Activated gamma-delta T cell treated with Interleukin-2 at 50 U/mL for 16 hours (primary cell): Measurements from ENCODE around the gene STARD7.
"Not testable (repeated sequence)": the region's sequence is repeated elsewhere in the genome, so short reads cannot be mapped to it uniquely, and the experiment has no call there.

ENCODE experiments used
- DNase-seq: peaks from one replicate; pipeline ENCODE4 v3.0.0-alpha.2; 2020

STARD7 gene

DNA sequence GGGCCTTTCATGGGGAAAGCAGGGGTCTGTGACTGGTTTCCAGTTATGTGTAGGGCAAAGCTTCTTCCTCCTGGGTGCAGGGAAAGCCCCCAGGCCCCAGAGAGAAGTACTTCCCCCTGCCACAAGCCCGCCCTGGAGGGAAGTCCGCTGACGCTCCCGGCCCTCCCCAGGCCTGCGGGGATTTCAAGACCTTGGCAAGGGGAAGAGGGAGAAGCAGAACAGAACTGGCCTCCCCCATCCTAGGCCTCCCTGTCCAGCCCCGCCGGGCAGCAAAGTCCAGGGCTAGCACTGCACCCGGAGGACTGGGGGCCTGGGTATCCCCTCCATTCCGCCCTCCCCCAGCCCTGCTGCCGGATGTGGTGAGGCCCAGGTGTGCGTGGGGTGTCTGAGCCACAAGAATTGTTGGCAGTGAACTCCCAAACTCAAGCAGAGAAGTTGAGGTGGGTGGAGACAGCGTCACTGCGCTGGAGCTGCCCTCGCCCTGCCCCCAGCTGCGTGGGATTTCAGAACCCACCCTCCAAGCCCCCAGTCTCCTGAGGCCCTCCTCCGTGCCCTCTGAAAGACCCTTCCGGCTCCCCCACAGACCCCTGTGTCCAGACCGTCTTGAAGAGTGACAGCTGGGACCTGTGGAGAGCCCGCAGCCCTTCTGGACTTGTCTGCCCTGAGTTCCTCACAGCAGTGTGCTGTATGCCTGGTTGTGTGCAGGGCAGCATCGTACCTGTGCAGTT lies 62.3 kb downstream of the STARD7 start:
- peak; percentile 85 for DNase-seq

DNA sequence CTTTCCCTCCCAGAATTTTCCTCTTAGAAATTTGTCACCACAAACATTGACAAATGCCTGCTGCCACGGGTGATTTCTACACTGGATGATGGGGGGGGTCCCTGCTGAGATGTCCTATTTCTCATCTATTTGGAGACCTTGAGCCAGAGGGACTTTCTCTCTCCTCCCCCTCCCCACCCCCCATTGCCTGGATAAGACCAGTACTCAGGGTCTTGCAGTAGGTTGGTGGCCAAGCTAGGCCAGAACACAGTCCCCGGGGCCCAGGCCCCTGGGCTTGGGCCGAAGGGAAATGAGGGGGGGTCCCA lies 62.8 kb downstream of the STARD7 start:
- no peak for DNase-seq

DNA sequence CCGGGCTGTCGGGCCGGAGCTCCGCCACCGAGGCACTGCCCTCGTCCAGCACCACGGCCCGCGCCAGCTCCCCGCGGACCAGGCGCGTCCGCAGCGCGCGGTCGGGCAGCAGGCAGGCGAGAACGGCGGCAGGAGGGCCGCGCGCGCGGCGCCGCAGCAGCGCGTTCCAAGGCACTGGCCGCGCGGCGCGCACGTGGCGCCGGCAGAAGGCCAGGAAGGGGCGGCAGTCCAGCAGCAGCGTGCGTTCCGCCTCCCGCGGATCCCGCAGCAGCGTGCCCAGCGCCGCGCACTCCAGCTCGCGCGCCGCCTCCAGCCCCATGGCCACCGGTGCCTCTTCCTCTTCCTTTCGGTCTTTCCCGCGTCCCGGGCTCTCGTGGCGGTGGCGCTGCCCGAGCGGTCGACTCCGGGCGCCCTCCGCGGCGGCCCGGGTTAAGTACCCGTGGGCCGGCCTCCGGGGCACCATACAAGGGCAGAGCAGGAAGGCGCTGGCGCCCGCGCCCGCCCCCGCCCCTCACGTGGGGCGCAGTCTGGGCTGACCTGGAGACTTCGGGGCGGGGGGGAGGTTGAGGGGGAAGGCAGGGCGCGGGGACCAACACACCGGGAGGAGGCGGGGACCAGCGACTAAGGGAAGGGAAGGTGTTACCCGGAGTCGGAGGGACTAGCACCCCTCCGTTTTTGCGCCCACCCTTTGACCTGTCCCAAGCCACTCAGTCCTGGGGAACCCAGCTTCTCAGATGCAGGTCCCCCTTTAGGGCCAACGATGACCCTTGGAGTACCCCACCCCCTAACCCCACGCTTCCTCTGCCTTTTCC lies 63.4 kb downstream of the STARD7 start, which contains the start of gene DUSP2:
TSS of gene DUSP2 (minus strand) at position 405 of the 812 bp plus-strand sequence. CDS start at position 319, 86 bp downstream.
- peak; percentile 87 for DNase-seq

DNA sequence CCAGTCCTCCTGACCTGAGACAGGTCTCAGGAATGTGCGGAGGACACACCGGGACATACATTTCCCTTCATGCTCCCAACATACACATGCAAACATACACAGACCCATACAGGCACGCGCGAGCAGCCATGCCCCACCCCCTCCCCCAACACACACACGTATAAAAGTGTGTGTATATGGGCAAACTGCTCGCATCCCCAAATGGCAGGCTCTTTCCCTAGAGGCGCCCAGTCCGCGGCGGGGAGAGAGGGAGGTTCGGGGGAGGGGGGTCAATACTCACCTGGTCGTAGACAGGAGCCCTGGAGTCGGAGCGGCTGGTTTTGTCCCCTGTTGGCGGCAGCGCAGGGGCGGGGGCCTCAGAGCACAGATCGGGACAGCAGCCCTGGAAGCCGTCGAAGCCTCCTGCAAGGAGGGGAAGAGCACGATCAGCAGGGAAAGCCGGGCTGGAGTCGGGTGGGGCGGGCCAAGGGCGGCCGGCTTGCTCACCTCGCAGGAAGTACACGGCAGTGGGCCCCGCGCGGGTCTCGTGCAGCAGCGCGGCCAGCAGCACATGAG lies 64.1 kb downstream of the STARD7 start:
- DNase-seq = peak; percentile 38

DNA sequence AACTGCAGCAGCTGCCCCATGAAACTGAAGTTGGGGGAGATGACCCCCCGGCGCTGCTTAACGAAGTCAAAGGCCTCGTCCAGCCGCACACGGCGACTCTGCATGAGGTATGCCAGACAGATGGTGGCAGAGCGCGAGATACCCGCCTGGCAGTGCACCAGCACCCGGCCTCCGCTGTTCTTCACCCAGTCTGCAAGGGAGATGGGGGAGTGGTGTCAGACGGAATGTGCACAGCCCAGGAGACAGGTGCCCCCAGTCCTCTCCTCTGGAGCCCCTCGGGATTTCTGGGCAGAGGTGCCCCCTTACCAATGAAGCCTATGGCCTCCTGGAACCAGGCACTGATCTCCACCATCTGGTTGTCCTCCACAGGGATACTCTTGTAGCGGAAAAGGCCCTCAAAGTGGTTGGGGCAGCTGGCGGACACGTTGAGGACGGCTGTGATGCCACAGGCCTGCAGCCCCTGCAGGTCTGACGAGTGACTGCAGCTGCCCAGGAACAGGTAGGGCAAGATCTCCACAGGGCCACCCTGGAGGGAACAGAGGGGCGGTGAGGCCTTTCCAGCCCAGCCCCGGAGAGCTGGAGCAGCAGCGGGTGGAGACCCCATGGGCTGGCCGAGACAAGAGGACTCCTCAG lies 64.7 kb downstream of the STARD7 start:
- no peak for DNase-seq

DNA sequence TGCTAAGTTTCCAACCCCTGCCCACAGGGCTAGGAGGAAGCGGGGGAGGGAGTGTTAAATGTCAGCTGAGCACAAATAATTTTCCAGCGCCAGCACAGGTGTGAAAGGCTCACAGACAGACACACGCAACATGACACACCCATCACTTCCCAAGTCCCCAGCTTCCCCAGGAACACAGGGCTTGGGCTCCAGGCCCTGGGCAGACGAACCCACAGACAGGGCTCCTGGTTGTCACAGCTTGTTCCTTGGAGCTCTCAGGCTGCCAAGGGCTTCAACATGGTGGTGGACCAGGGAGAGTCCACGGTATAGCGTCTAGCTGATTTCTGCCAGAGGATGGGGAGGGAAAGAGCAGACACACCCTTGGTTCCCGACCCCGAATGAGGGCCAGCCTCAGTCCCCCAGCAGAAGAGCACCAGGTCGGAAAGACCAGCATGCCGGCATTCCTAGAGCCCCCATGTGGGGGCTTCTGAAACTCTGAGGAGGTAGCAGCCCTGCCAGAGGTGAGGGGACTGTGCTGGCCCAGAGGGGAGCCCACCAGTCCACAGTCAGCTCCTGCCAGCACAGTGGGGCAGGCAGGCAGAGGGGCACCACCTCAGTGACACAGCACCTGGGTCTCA lies 65.3 kb downstream of the STARD7 start:
- no peak for DNase-seq

DNA sequence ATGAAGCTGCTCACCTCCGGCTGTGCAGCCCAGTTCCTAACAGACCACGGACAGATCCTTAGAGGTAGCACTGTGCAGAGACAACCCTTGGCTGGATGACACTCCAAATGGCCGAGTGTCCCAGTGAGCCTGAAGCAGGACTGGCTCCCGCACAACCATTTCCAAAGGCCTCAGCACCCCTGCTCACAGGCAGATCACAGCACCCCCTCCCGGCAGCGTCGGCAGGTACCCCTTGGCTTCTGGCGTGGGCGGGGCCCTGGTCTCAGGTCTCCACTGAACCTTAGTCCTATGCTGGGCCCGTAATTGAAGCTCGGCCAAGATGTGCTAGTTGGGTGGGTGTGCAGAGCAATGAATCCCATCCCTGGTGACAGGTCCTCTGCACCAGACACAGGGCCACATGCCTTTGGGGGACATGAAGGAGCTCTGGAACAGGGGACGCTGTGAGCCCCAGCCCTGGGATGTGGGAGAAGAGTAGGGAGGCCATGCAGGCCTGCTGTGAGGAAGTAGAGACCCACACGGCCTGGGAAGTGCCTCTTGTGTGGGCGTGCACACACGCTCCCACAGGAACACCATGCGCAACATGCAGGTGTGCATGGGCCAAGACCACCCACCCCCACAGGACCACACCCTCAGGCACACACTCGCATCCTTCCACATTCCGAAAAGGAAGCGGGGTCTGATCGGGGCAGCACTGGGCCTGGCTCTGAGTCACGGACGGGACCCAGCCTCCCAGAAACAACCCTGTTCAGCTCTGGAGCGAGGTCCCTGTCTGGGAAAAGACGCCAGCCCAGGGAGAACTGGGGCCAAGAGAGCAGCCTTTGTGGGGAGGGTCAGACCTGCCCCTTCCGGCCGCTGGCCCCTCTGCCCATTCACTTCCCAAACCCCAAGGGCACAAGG lies 66.2 kb downstream of the STARD7 start:
- peak; percentile 66 for DNase-seq

DNA sequence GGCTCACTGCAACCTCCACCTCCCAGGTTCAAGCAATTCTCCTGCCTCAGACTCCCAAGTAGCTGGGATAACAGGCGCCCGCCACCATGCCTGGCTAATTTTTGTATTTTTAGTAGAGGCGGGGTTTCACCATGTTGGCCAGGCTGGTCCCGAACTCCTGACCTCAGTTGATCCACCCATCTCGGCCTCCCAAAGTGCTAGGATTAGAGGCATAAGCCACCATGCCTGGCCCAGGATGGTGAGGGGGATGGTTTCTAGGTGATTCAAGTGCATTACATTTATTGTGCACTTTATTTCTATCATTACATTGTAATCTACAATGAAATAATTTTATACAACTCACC lies 67.0 kb downstream of the STARD7 start:
- not testable (repeated sequence) for DNase-seq

DNA sequence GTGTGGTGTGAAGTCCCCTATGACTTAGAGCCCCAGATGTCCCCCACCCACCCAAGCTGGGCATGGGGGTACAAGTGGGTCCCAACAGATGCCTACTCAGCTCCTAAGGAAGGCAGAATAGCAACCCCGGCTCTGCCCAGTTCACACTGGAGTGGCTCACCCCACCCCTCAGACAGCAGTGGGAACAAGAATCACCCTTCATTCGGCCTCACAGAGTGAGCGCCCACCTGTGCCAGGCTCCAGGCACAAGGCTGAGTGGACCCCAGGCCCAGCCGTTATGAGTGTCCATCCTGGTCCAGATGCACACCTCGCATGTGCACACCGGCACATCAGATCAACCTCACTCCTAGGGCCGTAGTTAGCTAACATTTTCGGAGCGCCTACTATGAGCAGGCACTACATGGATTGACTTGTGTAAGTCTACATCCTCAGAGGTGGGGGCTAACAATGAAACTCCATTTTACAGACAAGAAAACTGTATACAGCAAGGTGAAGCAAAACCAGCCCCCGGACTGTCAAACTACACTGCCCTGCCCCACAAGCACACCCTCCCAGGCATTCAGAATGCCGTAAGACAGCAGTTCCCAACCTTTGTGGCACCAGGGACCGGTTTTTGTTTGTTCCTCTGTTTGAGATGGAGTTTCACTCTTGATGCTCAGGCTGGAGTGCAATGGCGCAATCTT lies 67.5 kb downstream of the STARD7 start:
- DNase-seq = no peak

DNA sequence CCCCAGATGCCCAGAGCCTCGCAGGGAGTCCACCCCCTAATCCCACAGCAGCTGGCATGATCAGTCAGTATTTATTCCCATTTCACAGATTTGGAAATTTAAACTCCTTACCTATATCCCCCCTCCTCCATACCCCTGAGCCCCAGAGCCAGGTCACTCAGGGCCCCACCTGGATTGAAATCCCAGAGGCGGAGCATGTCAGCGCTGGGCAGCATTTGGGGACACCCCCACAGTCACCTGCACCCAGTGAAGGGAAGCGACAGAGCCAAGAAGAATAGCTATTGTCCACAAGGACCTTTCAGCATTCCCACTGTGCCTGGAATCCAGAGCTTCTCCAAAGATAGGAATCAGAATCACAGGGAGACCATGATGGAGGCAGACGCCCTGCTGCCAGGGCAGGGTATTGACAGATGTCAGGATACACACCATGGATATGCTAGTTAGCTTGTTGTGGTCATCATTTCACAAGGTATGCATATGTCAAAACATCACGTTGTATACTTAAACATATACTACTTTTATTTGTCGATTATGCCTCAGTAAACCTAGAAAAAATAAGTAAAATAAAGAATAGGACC lies 69.4 kb downstream of the STARD7 start:
- DNase-seq = no peak

DNA sequence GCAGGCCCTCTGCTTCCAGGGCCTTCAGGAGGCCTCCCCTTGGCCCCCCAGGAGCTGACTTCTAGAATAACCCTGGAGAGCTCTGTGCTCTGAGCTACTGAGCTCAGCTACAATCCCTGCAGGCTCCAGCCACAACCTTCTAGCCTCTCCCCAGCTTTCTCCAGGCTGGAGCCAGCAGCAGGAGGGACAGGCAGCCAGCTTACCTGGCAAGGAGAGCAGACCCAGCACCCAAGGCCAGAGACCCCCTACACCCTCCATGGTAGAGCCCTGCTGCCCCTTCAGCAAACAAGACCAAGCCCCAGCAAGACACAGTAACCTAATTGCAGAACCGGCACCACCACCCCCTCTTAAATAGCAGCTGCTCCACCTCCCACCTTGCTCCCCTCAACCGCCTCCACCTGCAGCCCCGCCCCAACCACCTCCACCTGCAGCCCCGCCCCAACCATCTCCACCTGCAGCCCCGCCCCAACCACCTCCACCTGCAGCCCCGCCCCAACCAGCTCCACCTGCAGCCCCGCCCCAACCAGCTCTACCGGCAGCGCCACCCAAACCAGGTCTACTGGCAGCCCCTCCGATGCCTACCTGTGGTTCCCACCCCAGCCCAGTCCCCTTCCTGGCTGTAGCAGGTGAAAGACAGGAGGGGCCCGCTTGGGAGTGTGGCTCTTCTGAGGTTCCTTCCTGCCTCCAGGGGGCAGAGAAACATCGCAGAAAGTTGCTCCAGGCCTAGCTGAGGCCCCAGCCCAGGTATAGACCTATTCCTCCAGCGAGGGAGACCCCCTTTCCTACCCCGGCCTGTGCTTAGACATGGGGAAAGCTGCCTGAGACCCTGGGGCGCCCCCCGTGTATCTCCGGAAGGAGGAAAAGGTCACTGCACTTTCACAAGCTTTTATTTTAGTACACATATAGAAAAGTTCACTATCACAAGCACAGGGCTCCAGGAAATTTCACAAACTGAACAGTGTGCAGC lies 70.2 kb downstream of the STARD7 start, which contains the start of gene ASTL:
TSS of gene ASTL (minus strand) at position 324 of the 967 bp plus-strand sequence. CDS start at position 258, 66 bp downstream.
- peak; percentile 68 for DNase-seq

DNA sequence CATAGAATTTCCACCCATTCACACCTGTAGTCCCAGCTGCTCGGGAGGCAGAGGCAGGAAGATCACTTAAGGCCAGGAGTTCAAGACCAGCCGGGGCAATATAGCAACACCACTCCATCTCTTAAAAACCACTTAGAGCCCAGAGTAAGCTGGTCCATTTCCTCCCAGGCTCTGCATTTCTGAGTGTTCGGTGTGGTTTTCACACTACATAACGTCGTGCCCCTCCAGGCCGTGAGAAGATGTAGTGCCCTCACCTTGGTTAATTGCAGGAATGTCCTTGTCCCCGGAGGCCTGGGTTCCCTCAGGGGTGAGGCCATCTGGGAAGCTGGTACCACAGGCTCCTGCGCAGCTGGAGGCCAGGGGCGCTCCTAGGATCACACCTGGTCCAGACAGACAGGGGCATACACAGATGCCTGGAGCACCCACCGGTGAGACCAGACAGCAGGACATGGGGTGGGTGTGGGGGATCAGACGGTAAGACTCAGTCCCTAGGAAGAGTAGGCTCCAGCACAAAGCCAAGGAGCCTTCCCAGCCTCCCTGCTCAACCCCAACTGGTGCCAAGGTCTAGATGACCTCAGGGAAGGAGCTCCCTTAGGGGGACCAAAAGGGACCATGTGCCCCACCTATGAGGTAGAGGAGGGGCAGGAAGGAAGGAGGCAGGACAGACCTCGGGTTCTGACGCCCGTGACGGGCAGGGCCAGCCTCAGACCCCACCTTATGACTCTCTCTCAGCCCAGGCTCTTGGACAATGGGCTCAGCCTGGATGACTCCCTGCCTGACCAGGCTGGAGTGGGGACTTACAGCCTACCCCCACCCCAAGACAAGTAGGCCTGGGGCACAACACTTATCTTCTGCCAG lies 71.1 kb downstream of the STARD7 start:
- no peak for DNase-seq

DNA sequence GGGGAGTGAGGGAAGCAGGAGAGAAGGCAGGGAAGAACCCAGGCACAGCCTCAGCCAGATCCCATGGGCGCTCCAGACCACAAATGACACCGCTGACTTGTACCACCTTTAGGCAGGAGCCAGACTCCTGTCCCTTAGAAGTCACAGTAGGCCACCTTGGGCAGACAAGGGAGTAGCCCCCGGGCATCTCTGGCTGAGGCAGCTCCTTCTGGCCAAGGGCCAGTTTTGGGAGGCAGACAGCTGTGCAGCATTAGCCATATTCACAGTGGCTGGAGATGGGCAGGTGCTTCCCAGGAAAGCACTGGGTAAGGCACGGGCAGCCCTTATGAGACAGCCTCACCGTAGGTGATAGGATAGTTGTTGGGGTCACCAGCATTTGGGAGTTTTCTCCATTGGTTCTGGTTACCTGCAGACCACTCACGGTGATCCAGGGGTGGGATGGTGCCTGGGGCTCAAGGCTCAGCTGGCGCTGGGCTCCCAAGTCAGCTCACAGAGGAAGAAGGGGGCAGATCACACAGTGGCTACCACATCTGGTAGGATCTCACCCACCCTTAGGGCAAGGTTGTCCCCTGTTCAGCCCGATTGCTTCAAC lies 72.4 kb downstream of the STARD7 start:
- no peak for DNase-seq

DNA sequence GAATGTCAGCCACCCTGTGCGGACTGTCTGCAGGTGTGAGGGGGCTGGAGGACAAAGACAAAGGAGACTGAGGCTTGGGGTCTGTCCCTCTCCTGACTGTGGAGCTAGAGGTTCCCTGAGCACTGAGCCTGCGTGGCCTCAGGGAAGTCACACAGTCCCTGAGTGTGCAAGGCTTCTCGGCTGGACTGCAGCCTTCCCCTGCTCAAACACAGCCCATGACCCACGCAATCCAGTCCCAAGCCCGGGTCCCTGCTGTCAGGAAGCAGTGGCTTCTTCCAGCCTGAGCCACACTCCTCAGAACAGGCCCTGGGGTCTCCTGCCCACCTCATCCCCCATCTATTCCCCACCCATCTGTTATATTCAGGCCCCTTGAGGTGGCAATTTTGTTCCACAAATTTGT lies 73.0 kb downstream of the STARD7 start:
- no peak for DNase-seq

DNA sequence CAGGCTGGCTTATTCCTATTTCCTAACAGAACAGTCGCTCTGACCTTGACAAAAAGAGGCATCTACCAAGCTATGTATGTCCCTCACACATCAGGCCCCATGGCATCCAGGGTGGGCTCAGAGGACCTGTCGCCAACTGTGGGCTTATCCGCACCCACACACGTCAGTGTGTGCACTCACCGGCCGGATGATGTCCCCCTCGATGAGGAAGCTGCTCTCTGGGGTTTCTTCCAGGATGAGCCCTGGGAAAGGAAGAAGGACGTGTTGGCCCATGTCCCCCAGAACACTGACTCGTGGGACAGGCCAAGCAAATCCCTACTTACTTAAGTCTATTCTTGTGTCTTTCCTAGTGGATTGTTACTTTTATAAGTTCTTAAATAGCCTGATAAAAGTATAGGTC lies 73.5 kb downstream of the STARD7 start:
- no peak for DNase-seq
